Measurements from ENCODE around the gene CATSPERZ.

The CATSPERZ gene, protein sequence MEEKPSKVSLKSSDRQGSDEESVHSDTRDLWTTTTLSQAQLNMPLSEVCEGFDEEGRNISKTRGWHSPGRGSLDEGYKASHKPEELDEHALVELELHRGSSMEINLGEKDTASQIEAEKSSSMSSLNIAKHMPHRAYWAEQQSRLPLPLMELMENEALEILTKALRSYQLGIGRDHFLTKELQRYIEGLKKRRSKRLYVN

GRCh38 chr11:64299847-64300648 lies at the start of gene CATSPERZ:
Gene CATSPERZ (plus strand): TSS chr11:64300358. CDS start chr11:64300411, 53 bp downstream.
- no peak for DNase-seq (ENCODE audit: low spot score)

GRCh38 chr11:64250415-64251015 lies 49.6 kb upstream of the CATSPERZ start:
- no peak for DNase-seq (ENCODE audit: low spot score)

DNA sequence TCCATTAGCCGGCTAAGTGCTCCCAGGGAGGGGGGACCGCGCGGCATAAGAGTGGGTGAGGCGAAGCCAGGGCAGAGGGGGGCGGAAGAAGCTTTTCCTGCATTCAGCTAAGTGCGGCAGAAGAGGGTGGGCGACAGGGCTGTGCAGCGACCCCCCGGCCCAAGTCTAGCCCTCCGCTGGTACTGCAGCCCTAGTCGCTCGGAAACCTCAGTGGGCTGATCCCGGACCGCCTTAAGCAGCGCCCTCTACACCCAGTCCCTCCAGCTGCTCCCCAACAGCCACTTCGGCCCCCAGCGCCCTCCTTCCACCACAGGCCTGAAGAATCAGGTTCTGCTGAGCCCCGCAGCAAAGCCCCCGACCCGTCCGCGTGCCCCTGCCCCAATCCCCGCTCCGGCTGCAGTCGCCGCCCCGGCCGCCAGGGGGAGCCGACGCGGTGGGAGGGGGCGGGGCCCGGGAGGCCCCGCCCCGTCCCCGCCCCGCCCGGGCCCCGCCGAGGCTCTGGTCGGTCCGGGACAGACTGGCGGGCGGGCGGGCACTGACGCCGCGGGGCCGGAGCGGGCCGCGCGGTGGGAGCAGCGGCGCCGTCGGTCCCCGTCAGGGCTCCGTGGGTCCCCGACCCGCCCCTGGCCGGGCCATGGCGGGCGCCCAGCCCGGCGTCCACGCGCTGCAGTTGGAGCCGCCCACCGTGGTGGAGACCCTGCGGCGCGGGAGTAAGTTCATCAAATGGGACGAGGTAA lies 49.0 kb upstream of the CATSPERZ start, which contains the start of gene PLCB3:
Gene PLCB3 (plus strand): TSS at position 515 of the 737 bp plus-strand sequence. CDS start 120 bp downstream, at position 635.
- DNase-seq (ENCODE audit: low spot score), result no peak

DNA sequence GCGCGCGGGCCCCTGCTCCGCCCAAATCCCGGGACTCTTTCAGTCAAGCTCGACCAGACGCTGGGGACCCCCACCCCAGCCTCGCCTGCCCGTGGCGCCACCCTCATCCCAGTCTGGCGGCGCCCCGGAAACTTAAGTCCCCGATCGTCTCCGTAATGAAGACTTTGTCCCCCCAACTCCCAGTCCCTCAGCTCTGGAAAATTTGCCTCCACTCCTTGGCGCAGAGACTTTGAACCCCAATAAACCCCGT lies 48.5 kb upstream of the CATSPERZ start:
- DNase-seq (ENCODE audit: low spot score), result no peak

- no peak for DNase-seq (ENCODE audit: low spot score)
Observed at GRCh38 chr11:64252003-64252872, 47.9 kb upstream of the CATSPERZ start.

DNA sequence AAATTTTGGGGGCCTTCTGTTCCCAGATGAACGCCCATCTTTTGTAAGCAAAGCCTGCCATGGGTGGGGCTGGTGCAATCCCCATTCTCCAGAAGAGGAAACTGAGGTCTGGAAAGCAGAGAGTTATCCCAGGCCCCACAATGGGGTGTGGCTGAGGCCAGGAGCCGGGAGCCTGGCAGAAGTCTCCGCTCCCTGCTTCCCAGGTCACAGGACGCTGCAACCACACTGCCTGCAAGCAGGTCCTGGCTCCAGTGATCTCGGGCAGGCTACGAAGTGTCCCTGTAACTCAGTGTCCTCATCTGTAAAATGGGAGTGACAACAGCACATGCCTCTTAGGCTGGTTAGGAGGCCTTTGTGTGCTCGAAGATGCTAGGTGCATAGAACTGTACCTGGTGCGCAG lies 47.1 kb upstream of the CATSPERZ start:
- DNase-seq (ENCODE audit: low spot score), result no peak

DNA sequence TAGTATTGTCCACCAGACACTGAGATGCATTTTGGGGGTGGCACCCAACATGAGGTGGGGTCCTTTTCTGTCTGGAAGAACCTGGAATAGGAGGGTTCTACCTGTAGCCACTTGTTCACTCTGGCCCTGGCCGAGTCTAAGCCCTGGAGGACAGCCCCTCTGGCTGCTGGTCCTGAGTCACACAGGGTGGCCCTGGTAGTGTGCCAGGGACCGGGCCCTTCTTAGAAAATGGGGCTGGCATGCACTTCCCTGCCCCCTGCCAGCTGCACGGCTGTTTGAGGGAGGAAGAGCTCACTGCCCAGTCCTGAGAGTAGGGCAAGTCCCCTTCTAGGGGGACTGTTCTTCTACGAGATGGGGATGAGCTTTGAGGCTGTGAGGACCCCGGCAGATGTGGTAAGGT lies 46.7 kb upstream of the CATSPERZ start:
- DNase-seq (ENCODE audit: low spot score), result no peak

DNA sequence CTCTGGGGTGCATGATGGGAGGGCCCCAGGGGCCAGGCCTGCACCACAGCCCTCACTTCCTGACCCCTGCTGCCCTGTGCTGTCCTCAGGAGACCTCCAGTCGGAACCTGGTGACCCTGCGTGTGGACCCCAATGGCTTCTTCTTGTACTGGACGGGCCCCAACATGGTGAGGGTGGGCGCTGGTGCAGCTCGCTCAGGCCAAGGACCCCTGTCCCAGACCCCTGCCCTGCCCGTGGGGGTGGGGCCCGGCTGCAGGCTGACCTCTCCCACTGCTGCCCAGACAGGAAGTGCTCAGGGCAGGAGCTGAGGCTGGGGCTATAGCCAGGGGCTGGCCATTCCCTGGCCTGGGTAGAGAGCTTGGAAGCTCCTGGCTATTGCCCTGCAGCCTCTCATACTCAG lies 45.8 kb upstream of the CATSPERZ start:
- DNase-seq (ENCODE audit: low spot score), result no peak

GRCh38 chr11:64255135-64256128 lies 44.7 kb upstream of the CATSPERZ start:
- no peak for DNase-seq (ENCODE audit: low spot score)

DNA sequence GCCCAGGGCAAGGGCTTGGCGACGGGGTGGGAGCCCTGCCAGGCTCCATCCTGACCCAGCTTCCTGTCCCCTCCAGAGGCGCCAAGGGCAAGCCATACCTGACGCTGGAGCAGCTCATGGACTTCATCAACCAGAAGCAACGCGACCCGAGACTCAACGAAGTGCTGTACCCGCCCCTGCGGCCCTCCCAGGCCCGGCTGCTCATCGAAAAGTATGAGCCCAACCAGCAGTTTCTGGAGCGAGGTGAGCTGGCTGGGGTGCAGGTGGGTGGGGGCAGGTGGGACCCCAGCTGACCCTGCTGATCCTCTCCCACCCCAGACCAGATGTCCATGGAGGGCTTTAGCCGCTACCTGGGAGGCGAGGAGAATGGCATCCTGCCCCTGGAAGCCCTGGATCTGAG lies 43.9 kb upstream of the CATSPERZ start:
- DNase-seq (ENCODE audit: low spot score), result no peak

DNA sequence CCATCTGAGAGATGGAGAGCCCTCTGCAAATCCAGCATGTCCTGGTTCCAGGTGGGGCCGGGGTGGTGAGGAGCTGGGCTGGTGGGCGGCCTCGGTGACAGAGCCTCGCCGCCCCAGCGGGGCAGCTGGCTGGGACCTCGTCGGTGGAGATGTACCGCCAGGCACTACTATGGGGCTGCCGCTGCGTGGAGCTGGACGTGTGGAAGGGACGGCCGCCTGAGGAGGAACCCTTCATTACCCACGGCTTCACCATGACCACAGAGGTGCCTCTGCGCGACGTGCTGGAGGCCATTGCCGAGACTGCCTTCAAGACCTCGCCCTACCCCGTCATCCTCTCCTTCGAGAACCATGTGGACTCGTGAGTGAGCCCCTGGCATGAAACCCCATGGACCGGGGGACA lies 41.8 kb upstream of the CATSPERZ start:
- DNase-seq (ENCODE audit: low spot score), result no peak

GRCh38 chr11:64258946-64259532 lies 41.1 kb upstream of the CATSPERZ start:
- no peak for DNase-seq (ENCODE audit: low spot score)

- no peak for DNase-seq (ENCODE audit: low spot score)
Observed at GRCh38 chr11:64259533-64260067, 40.6 kb upstream of the CATSPERZ start.

DNA sequence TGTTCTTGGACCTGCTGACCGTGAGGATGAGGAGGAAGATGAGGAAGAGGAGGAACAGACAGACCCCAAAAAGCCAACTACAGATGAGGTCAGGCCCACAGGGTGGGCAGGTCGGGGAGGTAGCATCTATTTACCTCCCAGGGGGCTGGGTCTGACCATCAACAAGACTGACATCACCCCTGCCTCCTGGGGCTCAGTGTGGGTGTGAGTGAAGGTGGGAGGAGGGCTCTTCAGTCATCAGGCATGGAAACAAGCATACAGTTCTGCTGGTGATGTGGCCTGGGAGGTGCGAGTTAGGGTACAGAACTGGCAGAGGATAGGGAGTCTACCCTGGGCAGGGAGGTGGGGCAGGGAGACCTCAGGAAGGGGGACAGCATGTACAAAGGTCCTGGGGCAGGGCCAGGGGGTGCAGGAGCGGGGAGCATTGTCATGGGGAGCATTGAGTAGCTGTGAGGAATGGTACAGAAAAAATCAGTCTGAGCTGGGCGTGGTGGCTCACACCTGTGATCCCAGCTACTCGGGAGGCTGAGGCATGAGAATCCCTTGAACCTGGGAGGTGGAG lies 39.9 kb upstream of the CATSPERZ start:
- no peak for DNase-seq (ENCODE audit: low spot score)

- DNase-seq (ENCODE audit: low spot score), result no peak
Observed at GRCh38 chr11:64261556-64262080, 38.5 kb upstream of the CATSPERZ start.

DNA sequence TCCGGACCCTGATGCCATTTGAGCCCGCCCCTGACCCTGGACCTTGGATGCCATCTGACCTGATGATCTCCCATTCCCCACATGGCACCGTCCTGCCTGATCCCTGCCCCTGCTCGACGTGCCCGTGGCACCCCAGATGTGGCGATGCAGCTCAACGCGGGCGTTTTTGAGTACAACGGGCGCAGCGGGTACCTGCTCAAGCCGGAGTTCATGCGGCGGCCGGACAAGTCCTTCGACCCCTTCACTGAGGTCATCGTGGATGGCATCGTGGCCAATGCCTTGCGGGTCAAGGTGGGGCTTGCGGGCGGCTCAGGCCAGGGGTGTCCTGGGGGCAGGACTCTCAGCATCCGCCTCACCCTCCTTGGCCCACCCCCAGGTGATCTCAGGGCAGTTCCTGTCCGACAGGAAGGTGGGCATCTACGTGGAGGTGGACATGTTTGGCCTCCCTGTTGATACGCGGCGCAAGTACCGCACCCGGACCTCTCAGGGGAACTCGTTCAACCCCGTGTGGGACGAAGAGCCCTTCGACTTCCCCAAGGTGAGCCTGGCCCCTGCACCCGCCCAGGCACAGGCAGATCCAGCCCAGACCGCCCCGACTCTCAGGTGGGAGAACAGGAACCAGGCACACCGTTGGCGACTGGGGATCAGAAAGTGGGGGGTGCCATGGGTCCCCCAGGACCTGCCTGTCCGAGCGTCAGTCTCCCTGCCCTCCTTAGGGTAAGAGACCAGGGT lies 37.7 kb upstream of the CATSPERZ start:
- DNase-seq (ENCODE audit: low spot score), result no peak

DNA sequence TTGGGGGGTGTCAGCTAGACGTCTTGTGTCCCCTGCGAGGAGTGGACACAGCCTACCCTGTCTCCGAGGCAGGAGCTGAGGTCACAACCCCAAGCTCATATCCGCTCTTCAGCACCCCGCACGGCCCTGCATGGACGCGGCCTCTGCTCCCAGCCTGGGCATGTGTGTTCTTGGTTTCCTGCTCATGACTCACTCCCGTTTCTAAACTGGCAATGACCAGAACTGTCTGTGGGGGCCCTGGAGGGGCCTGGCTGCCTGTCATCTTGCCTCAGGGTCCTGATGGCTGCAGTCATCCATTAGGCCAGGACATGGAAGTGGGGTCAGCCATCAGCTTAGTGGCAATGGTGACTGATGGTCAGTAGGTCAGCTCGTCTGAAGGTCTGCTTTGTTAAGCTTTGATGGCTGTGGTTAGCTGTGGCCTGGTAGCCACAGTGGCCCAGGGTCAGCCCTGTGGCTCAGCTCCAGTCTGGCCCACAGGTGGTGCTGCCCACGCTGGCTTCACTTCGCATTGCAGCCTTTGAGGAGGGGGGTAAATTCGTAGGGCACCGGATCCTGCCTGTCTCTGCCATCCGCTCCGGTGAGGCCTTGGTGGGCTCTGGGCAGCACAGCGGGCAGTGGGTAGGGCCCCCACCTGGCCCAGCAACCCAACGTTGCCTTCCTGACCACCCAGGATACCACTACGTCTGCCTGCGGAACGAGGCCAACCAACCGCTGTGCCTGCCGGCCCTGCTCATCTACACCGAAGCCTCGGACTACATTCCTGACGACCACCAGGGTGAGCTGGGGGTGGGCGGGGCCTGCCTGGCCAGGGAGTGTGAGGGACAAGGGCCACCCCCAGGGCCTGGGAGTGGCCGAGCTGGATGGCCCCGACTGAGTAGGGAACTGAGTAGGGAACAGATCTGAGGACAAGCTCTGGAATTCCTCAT lies 36.9 kb upstream of the CATSPERZ start:
- no peak for DNase-seq (ENCODE audit: low spot score)
